ENCODE results near the gene FKBP4. TPM values are rescaled to one million over a fixed set of nuclear protein-coding genes. Genes with fewer than 3 reads are reported as not detected.

The FKBP4 gene
- total and polyA plus RNA-seq, 2 of the 13 experiments (the other 11 are each of a cell fraction or from before 2014, with no cell fraction given), result 25.7 to 66.1 TPM

DNA sequence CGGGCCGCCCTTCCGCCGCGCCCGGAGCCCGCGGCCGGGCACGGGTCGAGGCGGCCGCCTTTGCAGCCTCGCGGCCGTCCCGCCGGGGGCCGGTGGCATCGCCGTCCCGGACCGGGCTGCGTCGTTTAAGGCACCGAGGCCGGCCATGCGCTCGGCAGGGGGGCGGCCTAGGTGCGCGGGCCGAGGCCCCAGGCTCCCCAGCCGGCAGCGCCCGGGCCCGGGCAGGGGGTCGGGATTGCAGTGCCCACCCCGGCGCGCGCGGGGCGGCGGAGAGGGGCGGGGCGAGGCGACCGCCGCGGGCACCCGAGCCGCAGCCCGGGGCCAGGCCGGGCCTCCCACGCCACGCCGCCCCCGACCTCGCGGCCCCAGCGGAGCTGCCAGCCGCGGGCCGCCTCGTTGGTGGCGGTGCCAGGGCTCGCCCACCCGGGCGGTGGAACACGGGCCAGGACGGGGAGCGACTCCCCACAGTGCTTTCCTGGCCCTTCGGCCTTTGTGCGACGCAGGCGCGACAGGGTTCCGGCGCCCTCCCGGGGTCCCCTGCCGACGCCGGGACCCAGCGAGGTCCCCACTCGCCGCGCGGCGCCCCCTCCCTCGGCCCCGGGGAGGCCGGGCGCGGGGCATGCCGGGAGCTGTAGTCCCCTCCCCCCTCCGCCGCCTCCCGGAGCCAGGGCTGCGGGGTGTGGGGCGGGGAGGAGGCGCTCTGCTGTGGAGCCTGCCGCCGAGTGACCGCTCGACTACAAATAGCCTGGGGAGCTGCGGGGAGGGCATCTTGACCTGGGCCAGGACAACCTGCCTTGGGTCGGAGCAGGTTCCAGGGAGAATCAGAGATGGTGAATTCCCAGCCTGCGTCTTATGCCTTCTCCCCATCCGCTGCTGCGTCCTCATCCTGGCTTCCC lies 769 bp downstream of the FKBP4 start (continued):
- TF ChIP-seq, protein P1, sequence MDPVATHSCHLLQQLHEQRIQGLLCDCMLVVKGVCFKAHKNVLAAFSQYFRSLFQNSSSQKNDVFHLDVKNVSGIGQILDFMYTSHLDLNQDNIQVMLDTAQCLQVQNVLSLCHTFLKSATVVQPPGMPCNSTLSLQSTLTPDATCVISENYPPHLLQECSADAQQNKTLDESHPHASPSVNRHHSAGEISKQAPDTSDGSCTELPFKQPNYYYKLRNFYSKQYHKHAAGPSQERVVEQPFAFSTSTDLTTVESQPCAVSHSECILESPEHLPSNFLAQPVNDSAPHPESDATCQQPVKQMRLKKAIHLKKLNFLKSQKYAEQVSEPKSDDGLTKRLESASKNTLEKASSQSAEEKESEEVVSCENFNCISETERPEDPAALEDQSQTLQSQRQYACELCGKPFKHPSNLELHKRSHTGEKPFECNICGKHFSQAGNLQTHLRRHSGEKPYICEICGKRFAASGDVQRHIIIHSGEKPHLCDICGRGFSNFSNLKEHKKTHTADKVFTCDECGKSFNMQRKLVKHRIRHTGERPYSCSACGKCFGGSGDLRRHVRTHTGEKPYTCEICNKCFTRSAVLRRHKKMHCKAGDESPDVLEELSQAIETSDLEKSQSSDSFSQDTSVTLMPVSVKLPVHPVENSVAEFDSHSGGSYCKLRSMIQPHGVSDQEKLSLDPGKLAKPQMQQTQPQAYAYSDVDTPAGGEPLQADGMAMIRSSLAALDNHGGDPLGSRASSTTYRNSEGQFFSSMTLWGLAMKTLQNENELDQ (CRISPR knock-in tag; IDR thresholded peaks at IDR 0.05; ENCODE audit: borderline replicate concordance), result no peak
- TF ChIP-seq SP4 (CRISPR knock-in tag; IDR thresholded peaks at IDR 0.05) (0 out of 2 replicates have a peak, but pooled peaks have one; percentile 58), ZNF572 (CRISPR knock-in tag; IDR thresholded peaks at IDR 0.05) (no peak), ZFY (CRISPR knock-in tag; IDR thresholded peaks at IDR 0.05) (peak; percentile 83), MZF1 (CRISPR knock-in tag; IDR thresholded peaks at IDR 0.05; ENCODE audit: borderline replicate concordance) (no peak), EEA1 (CRISPR knock-in tag; IDR thresholded peaks at IDR 0.05; ENCODE audit: borderline replicate concordance) (no peak), ZBTB7B (CRISPR knock-in tag; IDR thresholded peaks at IDR 0.05) (no peak), ZBTB46 (CRISPR knock-in tag; IDR thresholded peaks at IDR 0.05; ENCODE audit: borderline replicate concordance) (no peak), TOPORS (CRISPR knock-in tag; IDR thresholded peaks at IDR 0.05) (no peak), ZBTB42 (CRISPR knock-in tag; IDR thresholded peaks at IDR 0.05) (no peak), SCMH1 (CRISPR knock-in tag; IDR thresholded peaks at IDR 0.05; ENCODE audit: borderline replicate concordance) (no peak), NR2C2 (CRISPR knock-in tag; IDR thresholded peaks at IDR 0.05; ENCODE audit: borderline replicate concordance) (peak; percentile 61), KDM3A (CRISPR knock-in tag; IDR thresholded peaks at IDR 0.05; ENCODE audit: low read depth) (no peak), MAZ (IDR thresholded peaks at IDR 0.05; ENCODE audit: borderline replicate concordance, low read depth, low read length) (peak; percentile 53; the same call in 1 of the 2 replicates), MAZ (CRISPR knock-in tag; IDR thresholded peaks at IDR 0.05; ENCODE audit: low read depth) (peak; percentile 76; the same call in 1 of the 2 replicates)
- TF ChIP-seq, protein P2, sequence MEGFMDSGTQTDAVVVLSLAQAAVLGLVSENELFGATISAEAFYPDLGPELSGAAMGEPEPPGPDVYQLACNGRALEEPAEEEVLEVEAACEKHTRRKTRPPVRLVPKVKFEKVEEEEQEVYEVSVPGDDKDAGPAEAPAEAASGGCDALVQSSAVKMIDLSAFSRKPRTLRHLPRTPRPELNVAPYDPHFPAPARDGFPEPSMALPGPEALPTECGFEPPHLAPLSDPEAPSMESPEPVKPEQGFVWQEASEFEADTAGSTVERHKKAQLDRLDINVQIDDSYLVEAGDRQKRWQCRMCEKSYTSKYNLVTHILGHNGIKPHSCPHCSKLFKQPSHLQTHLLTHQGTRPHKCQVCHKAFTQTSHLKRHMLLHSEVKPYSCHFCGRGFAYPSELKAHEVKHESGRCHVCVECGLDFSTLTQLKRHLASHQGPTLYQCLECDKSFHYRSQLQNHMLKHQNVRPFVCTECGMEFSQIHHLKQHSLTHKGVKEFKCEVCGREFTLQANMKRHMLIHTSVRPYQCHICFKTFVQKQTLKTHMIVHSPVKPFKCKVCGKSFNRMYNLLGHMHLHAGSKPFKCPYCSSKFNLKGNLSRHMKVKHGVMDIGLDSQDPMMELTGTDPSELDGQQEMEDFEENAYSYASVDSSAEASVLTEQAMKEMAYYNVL (CRISPR knock-in tag; IDR thresholded peaks at IDR 0.05; ENCODE audit: borderline replicate concordance), result no peak
- TF ChIP-seq, protein P3, sequence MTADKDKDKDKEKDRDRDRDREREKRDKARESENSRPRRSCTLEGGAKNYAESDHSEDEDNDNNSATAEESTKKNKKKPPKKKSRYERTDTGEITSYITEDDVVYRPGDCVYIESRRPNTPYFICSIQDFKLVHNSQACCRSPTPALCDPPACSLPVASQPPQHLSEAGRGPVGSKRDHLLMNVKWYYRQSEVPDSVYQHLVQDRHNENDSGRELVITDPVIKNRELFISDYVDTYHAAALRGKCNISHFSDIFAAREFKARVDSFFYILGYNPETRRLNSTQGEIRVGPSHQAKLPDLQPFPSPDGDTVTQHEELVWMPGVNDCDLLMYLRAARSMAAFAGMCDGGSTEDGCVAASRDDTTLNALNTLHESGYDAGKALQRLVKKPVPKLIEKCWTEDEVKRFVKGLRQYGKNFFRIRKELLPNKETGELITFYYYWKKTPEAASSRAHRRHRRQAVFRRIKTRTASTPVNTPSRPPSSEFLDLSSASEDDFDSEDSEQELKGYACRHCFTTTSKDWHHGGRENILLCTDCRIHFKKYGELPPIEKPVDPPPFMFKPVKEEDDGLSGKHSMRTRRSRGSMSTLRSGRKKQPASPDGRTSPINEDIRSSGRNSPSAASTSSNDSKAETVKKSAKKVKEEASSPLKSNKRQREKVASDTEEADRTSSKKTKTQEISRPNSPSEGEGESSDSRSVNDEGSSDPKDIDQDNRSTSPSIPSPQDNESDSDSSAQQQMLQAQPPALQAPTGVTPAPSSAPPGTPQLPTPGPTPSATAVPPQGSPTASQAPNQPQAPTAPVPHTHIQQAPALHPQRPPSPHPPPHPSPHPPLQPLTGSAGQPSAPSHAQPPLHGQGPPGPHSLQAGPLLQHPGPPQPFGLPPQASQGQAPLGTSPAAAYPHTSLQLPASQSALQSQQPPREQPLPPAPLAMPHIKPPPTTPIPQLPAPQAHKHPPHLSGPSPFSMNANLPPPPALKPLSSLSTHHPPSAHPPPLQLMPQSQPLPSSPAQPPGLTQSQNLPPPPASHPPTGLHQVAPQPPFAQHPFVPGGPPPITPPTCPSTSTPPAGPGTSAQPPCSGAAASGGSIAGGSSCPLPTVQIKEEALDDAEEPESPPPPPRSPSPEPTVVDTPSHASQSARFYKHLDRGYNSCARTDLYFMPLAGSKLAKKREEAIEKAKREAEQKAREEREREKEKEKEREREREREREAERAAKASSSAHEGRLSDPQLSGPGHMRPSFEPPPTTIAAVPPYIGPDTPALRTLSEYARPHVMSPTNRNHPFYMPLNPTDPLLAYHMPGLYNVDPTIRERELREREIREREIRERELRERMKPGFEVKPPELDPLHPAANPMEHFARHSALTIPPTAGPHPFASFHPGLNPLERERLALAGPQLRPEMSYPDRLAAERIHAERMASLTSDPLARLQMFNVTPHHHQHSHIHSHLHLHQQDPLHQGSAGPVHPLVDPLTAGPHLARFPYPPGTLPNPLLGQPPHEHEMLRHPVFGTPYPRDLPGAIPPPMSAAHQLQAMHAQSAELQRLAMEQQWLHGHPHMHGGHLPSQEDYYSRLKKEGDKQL (CRISPR knock-in tag; IDR thresholded peaks at IDR 0.05; ENCODE audit: low read depth), result no peak

Measured in HepG2 (cell line).